Inferior parietal cortex (tissue), 1 donor: ENCODE results near the gene RAB29.

Experiments used
- DNase-seq: peaks from one replicate; pipeline ENCODE4 v3.0.0-alpha.2; 2016; ENCODE audit errors: extremely low spot score

The RAB29 gene

DNA sequence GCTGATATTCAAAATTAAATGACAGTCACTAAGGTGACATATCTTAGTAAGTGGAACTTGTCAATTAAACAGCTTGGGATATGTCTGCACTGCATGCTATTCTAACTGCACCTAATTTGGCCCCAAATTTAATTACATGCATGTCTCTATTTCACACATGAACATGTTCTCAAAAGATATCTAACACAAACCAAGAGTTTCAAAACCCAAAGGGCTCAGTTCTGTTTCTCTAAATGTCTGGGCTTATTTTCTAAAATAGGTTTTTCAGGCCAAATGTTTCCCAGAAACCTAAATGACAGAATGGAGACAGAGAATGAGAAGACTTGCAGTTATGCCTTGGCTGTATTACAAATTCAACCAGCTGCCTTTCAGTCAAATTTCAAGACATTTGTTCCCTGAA lies 11.3 kb downstream of the RAB29 start:
- DNase-seq, result no peak

GRCh38 chr1:205760606-205761005 lies 14.7 kb downstream of the RAB29 start:
- DNase-seq, result no peak

- DNase-seq, result no peak
These were observed 18.7 kb downstream of the RAB29 start for GRCh38 chr1:205756552-205756951.

GRCh38 chr1:205754857-205755256 lies 20.4 kb downstream of the RAB29 start:
- DNase-seq, result no peak

- no peak for DNase-seq
These were observed 24.1 kb downstream of the RAB29 start for GRCh38 chr1:205751036-205751651.

DNA sequence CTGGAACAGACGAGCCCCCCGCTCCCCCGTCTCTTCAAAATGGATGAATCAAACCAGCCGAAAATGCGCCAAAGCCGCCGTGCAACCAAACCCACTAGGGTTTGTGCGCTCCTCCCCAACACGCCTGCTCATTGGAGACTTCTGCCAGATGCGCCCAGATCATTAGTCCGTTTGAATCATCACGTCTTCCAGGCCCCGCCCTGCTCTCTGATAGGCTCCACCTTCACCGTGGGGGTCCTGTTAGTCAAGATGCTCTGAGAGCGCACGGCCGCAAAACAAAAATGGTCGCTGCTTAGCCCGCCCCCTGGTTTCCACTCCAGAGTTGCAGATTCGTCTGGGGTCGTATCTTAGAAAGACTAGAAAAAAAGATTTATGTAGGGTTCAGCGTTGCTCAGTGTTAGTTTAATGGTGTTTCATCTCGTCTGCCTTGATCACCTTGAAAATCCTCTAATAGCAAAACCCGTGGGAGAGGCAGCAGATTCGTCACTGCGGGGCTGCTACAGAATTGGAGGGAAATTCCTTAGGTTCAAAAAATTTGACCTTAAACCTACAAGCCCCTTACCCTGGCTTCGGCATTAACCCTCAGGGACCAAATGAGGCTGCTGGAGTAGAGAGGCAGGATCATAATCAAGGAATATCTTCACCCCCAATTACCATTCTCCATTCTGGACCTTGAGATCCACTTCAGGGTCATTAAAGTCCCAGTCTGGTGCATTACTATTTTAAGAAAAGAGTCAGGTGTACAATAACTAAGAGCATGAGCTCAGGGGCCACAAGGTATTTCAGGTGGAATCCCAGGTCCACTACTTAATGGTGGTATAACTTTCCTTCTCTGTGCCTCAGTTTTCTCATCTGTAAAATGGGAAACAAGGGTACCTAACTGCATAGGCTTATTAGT lies 24.9 kb downstream of the RAB29 start, which contains the start of gene NUCKS1:
Gene NUCKS1, minus strand, starts transcription at position 45 of the 898 bp plus-strand sequence. CDS start 209 bp downstream, outside the sequence.
- DNase-seq, result peak; percentile 99

DNA sequence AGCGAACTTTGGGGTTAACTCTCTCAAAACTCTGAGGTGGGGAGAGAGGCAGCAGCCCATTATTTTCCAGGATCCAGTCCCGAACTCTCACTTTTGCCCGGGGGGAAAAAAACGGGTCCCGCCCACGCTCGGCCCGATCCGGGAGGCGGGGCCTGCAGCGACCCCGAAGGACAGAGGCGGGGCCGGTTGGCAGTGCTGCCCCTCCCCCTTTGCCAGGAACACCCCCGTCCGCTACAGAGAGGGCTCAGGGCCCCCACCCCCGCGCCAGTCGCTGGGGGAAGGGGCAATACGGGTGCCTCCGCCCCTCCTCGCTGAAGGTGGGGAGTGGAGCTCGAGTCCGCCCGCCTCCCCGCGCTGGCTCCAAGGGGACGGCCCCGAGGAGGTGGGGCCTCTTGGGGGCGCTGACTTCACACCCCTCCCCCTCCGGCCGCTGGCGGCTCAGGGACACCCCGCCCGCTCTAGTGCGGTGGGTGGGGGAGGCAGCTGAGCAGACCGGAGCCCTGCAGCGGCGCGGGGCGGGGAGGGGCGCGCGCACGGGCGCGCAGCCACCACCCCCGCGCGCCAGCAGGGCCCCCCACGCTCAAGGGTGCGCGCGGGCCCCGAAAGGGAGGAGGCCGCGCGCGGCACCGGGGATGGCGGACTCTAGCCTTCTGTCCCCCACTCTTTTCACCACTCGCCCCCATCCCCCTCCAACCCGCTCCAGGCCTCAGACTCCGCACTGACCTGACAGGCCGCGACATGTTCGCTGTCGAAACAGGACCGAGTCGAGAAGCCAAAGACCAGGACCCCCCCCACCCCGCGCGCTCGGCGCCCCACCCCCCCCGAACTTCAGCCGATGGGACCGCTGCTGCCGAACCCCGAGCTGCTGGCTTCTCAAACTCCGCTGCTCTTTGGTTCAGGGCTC lies 25.8 kb downstream of the RAB29 start:
- peak; percentile 89 for DNase-seq

- DNase-seq, result peak; percentile 32
These were observed 26.7 kb downstream of the RAB29 start for GRCh38 chr1:205748403-205749233.

GRCh38 chr1:205746757-205747412 lies 28.4 kb downstream of the RAB29 start:
- no peak for DNase-seq

DNA sequence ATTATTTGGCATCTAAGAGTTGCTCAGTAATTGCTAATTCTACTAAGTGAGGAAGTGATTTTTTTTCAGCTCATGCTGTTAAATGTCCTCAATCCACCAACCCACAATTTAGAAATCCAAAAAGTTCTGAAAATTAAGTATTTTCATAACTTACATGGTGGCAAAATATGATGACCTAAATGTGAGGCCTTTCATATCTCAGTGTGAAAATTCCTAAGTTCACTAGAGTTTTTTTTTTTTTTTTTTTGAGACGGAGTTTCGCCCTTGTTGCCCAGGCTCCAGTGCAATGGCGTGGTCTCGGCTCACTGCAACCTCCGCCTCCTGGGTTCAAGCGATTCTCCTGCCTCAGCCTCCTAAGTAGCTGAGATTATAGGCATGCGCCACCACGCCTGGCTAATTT lies 30.9 kb downstream of the RAB29 start:
- no peak for DNase-seq

- no peak for DNase-seq
These were observed 31.3 kb downstream of the RAB29 start for GRCh38 chr1:205743977-205744376.

GRCh38 chr1:205741681-205742080 lies 33.6 kb downstream of the RAB29 start:
- no peak for DNase-seq

- no peak for DNase-seq
These were observed 35.7 kb downstream of the RAB29 start for GRCh38 chr1:205739348-205740160.

GRCh38 chr1:205735218-205735617 lies 40.1 kb downstream of the RAB29 start:
- no peak for DNase-seq

- DNase-seq, result no peak
These were observed 41.7 kb downstream of the RAB29 start for GRCh38 chr1:205733438-205734175.

GRCh38 chr1:205729945-205730610 lies 45.2 kb downstream of the RAB29 start:
- no peak for DNase-seq

DNA sequence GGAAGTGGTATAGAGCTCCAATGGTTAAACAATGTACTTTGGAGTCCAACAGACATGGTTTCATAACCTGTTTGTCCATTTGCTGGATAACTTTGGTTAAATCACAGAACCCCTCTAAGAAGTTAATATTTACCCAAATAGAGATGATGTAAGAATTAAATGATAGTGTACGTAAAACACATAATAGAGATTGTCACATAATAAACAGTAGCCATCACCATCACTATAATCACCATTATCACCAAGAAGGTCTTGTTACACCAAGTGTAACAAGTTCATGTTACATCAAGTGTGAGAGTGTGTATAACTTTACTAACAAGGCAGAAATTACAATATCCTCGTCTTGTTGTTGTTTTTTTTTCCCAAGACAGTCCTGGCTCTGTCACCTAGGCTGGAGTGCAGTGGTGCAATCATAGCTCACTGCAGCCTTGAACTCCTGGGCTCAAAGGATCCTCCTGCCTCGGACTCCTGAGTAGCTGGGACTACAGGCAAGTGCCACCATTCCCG lies 48.6 kb downstream of the RAB29 start:
- no peak for DNase-seq

- no peak for DNase-seq
These were observed 49.8 kb downstream of the RAB29 start for GRCh38 chr1:205725514-205725913.
